GM19043 (cell line): ENCODE measurements around the gene U2SURP.

Experiments used
- ATAC-seq: cut with Tn5 transposase; IDR thresholded peaks from one replicate; pipeline ENCODE4 v1.9.1; 2021; ENCODE audit warnings: low read depth; ENCODE audit not compliant: unreplicated experiment

The U2SURP gene

GRCh38 chr3:143095813-143096212, 94.4 kb downstream of the U2SURP start:
- ATAC-seq = no peak

DNA sequence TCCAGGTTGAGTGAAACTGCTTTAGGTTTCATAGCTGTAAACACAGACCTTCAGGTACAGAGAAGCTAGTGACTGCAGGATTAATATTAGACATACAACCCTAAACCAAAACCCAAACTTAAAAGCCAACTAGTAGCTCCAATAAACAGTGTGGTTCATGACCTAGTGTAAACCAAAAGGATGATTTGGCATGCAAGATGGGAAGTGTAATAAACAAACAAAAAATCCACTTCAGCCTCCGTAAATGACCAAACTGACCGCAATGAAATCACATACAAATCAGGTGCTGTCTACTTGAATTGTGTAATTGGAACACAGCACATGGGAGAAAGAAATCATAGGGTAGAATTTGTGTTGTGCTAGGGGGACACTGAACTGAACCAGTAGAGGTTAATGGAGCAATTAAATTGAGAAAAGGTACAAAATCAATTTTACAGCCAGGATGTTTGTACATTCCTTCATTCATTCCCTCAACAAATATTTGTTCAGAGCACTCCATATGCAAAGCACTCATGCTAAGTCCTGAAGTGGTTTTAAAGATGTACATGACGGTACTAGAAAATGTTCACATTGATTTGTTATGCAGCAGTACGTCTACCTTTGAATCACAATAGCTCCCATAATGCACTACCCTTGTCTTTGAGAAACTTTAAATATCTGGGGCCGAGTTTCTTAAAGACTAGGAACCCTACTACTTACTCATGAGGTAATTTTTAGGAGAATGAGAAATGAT, 96.8 kb downstream of the U2SURP start:
- ATAC-seq = no peak

- ATAC-seq = no peak
These were observed 97.8 kb downstream of the U2SURP start for GRCh38 chr3:143099210-143099609.

- ATAC-seq = no peak
These were observed 98.3 kb downstream of the U2SURP start for GRCh38 chr3:143099690-143100089.

DNA sequence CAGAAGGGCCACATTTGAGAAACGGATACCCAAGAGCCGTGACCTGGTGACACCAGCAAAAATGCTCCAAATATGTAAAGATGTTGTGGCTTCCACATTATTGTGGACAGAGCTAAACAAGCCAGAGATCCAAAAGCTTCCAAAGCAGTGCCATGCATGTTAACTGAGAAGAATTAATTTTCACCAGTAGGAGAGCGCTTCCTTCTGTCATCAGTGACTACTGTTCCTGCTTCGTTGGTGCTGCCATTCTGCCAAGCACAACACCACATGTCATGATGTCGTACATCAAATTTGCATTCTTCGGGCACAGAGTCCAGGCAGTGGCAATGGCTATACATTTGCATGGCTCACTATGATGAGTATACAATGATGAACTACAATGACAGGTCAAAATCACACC, 99.1 kb downstream of the U2SURP start:
- no peak for ATAC-seq

DNA sequence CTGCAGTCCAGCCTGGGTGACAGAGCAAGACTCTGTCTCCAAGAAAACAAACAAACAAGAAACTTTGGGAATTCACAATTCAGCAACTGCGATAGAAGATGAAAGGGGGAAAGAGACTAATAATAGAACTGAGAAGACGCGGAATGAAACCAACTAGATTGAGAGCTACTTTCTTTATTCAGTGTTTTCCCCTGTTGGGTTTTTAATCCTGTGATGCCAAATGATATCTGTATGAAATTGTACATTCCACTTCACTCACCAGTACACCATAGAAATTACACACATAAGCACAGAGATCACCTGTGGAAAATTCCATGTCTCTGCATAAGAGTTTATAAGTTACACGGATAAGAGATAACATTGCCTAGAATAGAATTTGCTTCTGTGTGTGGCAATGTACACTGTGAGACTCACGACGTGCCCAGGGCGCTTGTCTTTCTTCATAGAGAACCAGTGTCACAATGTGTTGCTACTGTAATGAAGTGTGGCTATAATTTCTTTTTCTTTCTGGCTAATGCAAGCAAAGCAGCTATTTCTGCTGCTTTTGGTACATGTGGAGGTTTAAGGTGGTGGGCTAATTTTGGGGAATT, 100.5 kb downstream of the U2SURP start:
- ATAC-seq = no peak

- no peak for ATAC-seq
These were observed 102.3 kb downstream of the U2SURP start for GRCh38 chr3:143103652-143104051.

- no peak for ATAC-seq
These were observed 103.8 kb downstream of the U2SURP start for GRCh38 chr3:143105170-143105569.

DNA sequence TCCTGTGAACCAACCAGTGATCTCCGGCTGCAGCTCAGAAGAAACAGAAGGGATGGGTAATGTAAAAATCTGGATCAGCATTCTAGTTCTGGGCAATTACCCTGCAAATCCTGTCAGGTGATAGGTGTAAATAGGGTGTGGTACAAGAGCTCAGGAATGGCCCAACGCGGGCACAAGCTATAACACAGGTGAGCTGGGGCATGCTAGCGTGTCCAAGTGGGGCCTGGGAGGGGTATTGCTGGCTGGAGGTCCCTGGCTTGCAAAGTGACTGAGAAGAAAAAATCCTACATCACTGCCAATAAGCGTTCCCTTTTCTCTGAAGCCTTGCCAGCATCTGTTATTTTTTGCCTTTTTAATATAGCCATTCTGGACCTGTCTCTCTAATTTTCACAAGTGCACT, 108.5 kb downstream of the U2SURP start:
- no peak for ATAC-seq
